Measurements from ENCODE around the gene CYP2A13. TPM values are rescaled to one million over a fixed set of nuclear protein-coding genes. Genes with fewer than 3 reads are reported as not detected.
"Not testable (repeated sequence)": the region's sequence is repeated elsewhere in the genome, so short reads cannot be mapped to it uniquely, and the experiment has no call there.

Gene CYP2A13
- total RNA-seq, 1 experiment from 2014 or later, result not detected

- H3K9ac ChIP-seq (ENCODE audit: low read length); H3K4me3 ChIP-seq (ENCODE audit: low read length); H3K27ac ChIP-seq (ENCODE audit: low read length); H3F3A ChIP-seq (ENCODE audit: low read length, unreplicated experiment); H3K4me1 ChIP-seq (ENCODE audit: insufficient read depth, low read length); H3K9me3 ChIP-seq (ENCODE audit: low read length); CTCF ChIA-PET; H3K79me2 ChIP-seq (ENCODE audit: low read length); H3K27me3 ChIP-seq (ENCODE audit: low read length); H3K36me3 ChIP-seq (ENCODE audit: low read depth, low read length); H3K9me2 ChIP-seq (replicated peaks; ENCODE audit: low read length); H4K20me1 ChIP-seq (ENCODE audit: low read length); BruUV-seq (replicated peaks); intact Hi-C loops (cut with micrococcal nuclease); POLR2A ChIA-PET (ENCODE audit: unreplicated experiment); H2AFZ ChIP-seq (ENCODE audit: low read length): not testable (repeated sequence)
- H3K4me2 ChIP-seq (ENCODE audit: low read length), result peak overlapping the region; percentile 37; the same call in 1 of the 2 replicates
- TF ChIP-seq CTCF (conservative IDR thresholded peaks at IDR 0.05; ENCODE audit: low read depth, low read length), result 0 out of 2 replicates have a peak, but pooled peaks have one; percentile 13
- DNase-seq, result peak; percentile 27
- peak; percentile 60; the same call in 1 of the 2 replicates for ATAC-seq
These were observed 39.6 kb downstream of the CYP2A13 start for GRCh38 chr19:41127801-41128300.

- no peaks in the 10 kb centered on the region for H3F3A ChIP-seq (ENCODE audit: low read length, unreplicated experiment)
- no peaks in the 10 kb centered on the region for H3K9me3 ChIP-seq (ENCODE audit: low read length)
- no peaks in the 10 kb centered on the region for H3K36me3 ChIP-seq (ENCODE audit: low read depth, low read length)
- intact Hi-C loops (cut with micrococcal nuclease), result no loop called here
- no peak overlapping the region for H3K27ac ChIP-seq (ENCODE audit: low read length)
- no peak overlapping the region for H3K4me2 ChIP-seq (ENCODE audit: low read length)
- H3K9me2 ChIP-seq (replicated peaks; ENCODE audit: low read length), result no peaks in the 10 kb centered on the region
- TF ChIP-seq EZH2phosphoT487 (IDR thresholded peaks at IDR 0.05; ENCODE audit: borderline replicate concordance, low read length) (no peak), EZH2 (IDR thresholded peaks at IDR 0.05; ENCODE audit: low read length, unreplicated experiment) (no peak), CTCF (conservative IDR thresholded peaks at IDR 0.05; ENCODE audit: low read depth, low read length) (no peak)
- H4K20me1 ChIP-seq (ENCODE audit: low read length), result no peaks in the 10 kb centered on the region
- no peak overlapping the region for H2AFZ ChIP-seq (ENCODE audit: low read length)
- no TSS peak for BruUV-seq (replicated peaks)
- ATAC-seq (no peak), DNase-seq (no peak)
- no peaks in the 10 kb centered on the region for H3K4me1 ChIP-seq (ENCODE audit: insufficient read depth, low read length)
- ChIA-PET POLR2A (ENCODE audit: unreplicated experiment) (no interaction called here), CTCF (no interaction called here)
- no peaks in the 10 kb centered on the region for H3K27me3 ChIP-seq (ENCODE audit: low read length)
- no peak overlapping the region for H3K9ac ChIP-seq (ENCODE audit: low read length)
- H3K4me3 ChIP-seq (ENCODE audit: low read length), result no peak overlapping the region
- no peaks in the 10 kb centered on the region for H3K79me2 ChIP-seq (ENCODE audit: low read length)
These were observed 40.4 kb downstream of the CYP2A13 start for GRCh38 chr19:41128692-41129091.

- Histone ChIP-seq H3K9ac (ENCODE audit: low read length) (no peak overlapping the region), H3K9me2 (replicated peaks; ENCODE audit: low read length) (no peaks in the 10 kb centered on the region), H3K4me3 (ENCODE audit: low read length) (no peak overlapping the region), H3K4me1 (ENCODE audit: insufficient read depth, low read length) (no peaks in the 10 kb centered on the region), H3K79me2 (ENCODE audit: low read length) (no peaks in the 10 kb centered on the region), H2AFZ (ENCODE audit: low read length) (no peak overlapping the region), H3K9me3 (ENCODE audit: low read length) (no peaks in the 10 kb centered on the region), H4K20me1 (ENCODE audit: low read length) (no peaks in the 10 kb centered on the region), H3K36me3 (ENCODE audit: low read depth, low read length) (no peaks in the 10 kb centered on the region), H3K27me3 (ENCODE audit: low read length) (no peaks in the 10 kb centered on the region), H3F3A (ENCODE audit: low read length, unreplicated experiment) (no peaks in the 10 kb centered on the region), H3K27ac (ENCODE audit: low read length) (no peak overlapping the region), H3K4me2 (ENCODE audit: low read length) (no peak overlapping the region)
- POLR2A ChIA-PET (ENCODE audit: unreplicated experiment), result no interaction called here
- intact Hi-C loops (cut with micrococcal nuclease), result no loop called here
- CTCF ChIA-PET, result no interaction called here
- ATAC-seq, result no peak
- no TSS peak for BruUV-seq (replicated peaks)
- TF ChIP-seq EZH2 (IDR thresholded peaks at IDR 0.05; ENCODE audit: low read length, unreplicated experiment), result no peak
- TF ChIP-seq CTCF (conservative IDR thresholded peaks at IDR 0.05; ENCODE audit: low read depth, low read length), result no peak
- no peak for TF ChIP-seq EZH2phosphoT487 (IDR thresholded peaks at IDR 0.05; ENCODE audit: borderline replicate concordance, low read length)
- DNase-seq, result no peak
These were observed 42.9 kb downstream of the CYP2A13 start for GRCh38 chr19:41131186-41131585.
